Body of pancreas (tissue), 4 donors: ENCODE measurements around the gene C4A. TPM values are rescaled to one million over a fixed set of nuclear protein-coding genes. Genes with fewer than 3 reads are reported as not detected.

Source experiments
- ATAC-seq: fragments of 150-250 bp; one replicate; pipeline ENCODE4 v1.9.1; 2016
- DNase-seq, 4 donors: peaks; one replicate each; pipeline ENCODE4 v3.0.0-alpha.2; 2019
- H3K27ac ChIP-seq, 4 donors: fragments of 200-600 bp; sonication (generic); 1 replicate in 3 of 4; 2 replicates in 1 of 4; pipeline versions ENCODE4 v1.5.1 to v1.6.1; 2016 to 2019; ENCODE audit warnings: mild to moderate bottlenecking in 1 of 4, mixed read lengths in 1 of 4, moderate library complexity in 1 of 4
- H3K27me3 ChIP-seq, 2 donors: fragments of 200-600 bp; sonication (generic); one replicate each; pipeline ENCODE4 v1.6.0; 2016; ENCODE audit warnings: mild to moderate bottlenecking in 1 of 2
- H3K36me3 ChIP-seq, 2 donors: fragments of 200-600 bp; sonication (generic); replicated peaks in 1 of 2; 2 replicates each; pipeline ENCODE4 v1.5.1; 2016; ENCODE audit warnings: low read depth in 2 of 2; ENCODE audit not compliant: insufficient read depth in 1 of 2
- H3K4me1 ChIP-seq: fragments of 200-600 bp; sonication (generic); one replicate; pipeline ENCODE4 v1.6.0; 2016
- H3K4me3 ChIP-seq, 2 donors: fragments of 200-600 bp; sonication (generic); 1 replicate in 1 of 2; 2 replicates in 1 of 2; pipeline ENCODE4 v1.5.1; 2016 to 2019
- H3K9me3 ChIP-seq, 3 donors: fragments of 200-600 bp; sonication (generic); 1 replicate in 2 of 3; 2 replicates in 1 of 3; pipeline ENCODE4 v1.5.1; 2016
- POLR2A ChIP-seq, 3 donors: fragments of 450-650 bp; IDR thresholded peaks; one replicate each; pipeline ENCODE4 v1.6.1; 2016; ENCODE audit warnings: antibody characterized with exemption in 3 of 3, mild to moderate bottlenecking in 2 of 3
- WGBS, 2 donors: methylation state at CpG; one replicate each; pipeline ENCODE4 v1.1.5; 2017; 5-methylcytosine and 5-hydroxymethylcytosine counted together
- intact Hi-C: fragments of 100-400 bp; cut with DNase I; formaldehyde crosslinking; loops from one replicate; pipeline ENCODE4 v1.15.1; 2023
- total RNA-seq, 2 donors: library from RNA; depleted of rRNA; stranded (reverse); fragments of >200 nt; gene quantifications; one replicate each; pipeline ENCODE4 v1.1.0, GENCODE V29; 2016
- TF ChIP-seq, protein P1 (sequence below), 7 experiments: fragments of 450-650 bp in 4 of 7; fragments of 200-600 bp in 3 of 7; sonication (generic) in 3 of 7; IDR thresholded peaks; one replicate each; pipeline ENCODE4 v1.5.1; 2016 to 2019; ENCODE audit warnings: antibody characterized with exemption in 7 of 7

C4A gene
- total RNA-seq, 2 donors from 2014 or later: 60.3 to 65.9 TPM

DNA sequence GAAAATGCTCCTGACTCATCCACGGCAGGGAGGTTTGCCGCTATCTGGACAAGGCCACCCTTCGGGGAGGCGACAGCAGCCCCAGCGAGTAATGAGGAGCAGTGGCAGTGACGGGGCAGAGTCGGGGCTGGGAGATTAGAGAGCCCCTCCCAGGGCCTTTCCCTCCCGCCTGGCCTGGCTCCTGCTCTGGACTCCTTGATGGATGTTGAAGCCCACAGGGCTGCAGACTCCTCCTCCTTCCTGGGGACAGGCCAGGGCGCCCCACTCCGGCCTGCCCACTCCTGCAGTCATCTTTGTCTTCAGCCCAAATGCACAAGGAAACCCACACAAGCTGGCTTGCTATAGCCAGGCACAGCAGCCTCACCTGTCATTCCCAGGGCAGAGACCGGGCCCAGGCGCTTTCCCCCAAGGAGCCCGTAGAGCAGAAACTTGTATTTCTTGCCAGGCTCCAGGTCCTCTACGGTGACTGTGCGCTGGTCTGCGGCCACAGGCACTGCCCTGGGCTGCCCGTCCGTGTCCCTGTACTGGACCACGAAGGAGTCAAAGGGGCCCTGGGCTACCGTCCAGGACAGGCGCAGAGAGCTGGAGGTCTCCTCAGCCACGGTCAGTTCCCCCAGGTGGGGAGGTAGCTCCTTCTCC lies 64.1 kb downstream of the C4A start:
- H3K27ac ChIP-seq: peak overlapping the region in 1 of 4 donors; percentile 44
- no peak overlapping the region for H3K4me3 ChIP-seq
- H3K27me3 ChIP-seq: no peaks in the 10 kb centered on the region
- WGBS, 2 donors: 80 to 81% methylated on average over 11 to 22 of the region's 22 CpGs
- ATAC-seq (no peak), DNase-seq (no peak)
- no peak for TF ChIP-seq POLR2A (IDR thresholded peaks at IDR 0.05)
- TF ChIP-seq, protein P1, sequence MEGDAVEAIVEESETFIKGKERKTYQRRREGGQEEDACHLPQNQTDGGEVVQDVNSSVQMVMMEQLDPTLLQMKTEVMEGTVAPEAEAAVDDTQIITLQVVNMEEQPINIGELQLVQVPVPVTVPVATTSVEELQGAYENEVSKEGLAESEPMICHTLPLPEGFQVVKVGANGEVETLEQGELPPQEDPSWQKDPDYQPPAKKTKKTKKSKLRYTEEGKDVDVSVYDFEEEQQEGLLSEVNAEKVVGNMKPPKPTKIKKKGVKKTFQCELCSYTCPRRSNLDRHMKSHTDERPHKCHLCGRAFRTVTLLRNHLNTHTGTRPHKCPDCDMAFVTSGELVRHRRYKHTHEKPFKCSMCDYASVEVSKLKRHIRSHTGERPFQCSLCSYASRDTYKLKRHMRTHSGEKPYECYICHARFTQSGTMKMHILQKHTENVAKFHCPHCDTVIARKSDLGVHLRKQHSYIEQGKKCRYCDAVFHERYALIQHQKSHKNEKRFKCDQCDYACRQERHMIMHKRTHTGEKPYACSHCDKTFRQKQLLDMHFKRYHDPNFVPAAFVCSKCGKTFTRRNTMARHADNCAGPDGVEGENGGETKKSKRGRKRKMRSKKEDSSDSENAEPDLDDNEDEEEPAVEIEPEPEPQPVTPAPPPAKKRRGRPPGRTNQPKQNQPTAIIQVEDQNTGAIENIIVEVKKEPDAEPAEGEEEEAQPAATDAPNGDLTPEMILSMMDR (IDR thresholded peaks at IDR 0.05): no peak
- no peaks in the 10 kb centered on the region for H3K9me3 ChIP-seq
- H3K4me1 ChIP-seq: peaks cover 11% of the 10 kb centered on the region
- no peaks in the 10 kb centered on the region for H3K36me3 ChIP-seq
- intact Hi-C loops: no loop called here

- DNase-seq: no peak
These were observed 64.7 kb downstream of the C4A start for GRCh38 chr6:32046450-32047083.

DNA sequence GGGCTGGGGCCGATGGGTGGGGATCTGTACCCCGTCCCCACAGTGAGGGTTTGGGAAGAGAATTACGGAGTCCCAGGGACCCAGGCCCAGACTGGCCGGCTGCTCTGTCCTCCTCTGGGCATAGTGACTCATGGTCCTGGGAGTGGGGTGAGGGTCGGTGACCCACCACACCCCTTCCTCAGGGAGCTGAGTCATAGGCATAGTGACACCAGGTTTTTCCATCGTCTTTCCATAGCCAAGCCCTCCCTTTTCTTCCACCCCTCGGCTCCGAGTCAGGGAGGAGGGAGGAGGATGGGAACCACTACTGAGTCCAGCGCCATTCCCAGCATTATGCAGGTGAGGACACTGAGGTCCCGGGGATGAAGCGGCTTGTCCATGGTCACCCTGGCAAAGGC lies 65.2 kb downstream of the C4A start:
- TF ChIP-seq, protein P1 (IDR thresholded peaks at IDR 0.05): no peak
- TF ChIP-seq POLR2A (IDR thresholded peaks at IDR 0.05): no peak
- no peak for DNase-seq
- intact Hi-C loops: no loop called here
- H3K27ac ChIP-seq: peak overlapping the region in 1 of 4 donors; percentile 5
- H3K9me3 ChIP-seq: no peaks in the 10 kb centered on the region
- H3K36me3 ChIP-seq: no peaks in the 10 kb centered on the region
- H3K4me1 ChIP-seq: peaks cover 11% of the 10 kb centered on the region
- ATAC-seq: no peak
- 68 to 71% methylated on average over 10 to 11 of the region's 11 CpGs for WGBS, 2 donors
- no peaks in the 10 kb centered on the region for H3K27me3 ChIP-seq
- no peak overlapping the region for H3K4me3 ChIP-seq

More at GRCh38 chr6:32046450-32047083, 64.7 kb downstream of the C4A start:
- WGBS, 2 donors: 40 to 44% methylated on average over 1 to 12 of the region's 14 CpGs
- no peak for ATAC-seq
- no peaks in the 10 kb centered on the region for H3K9me3 ChIP-seq
- H3K27me3 ChIP-seq: no peaks in the 10 kb centered on the region
- H3K36me3 ChIP-seq: no peaks in the 10 kb centered on the region
- intact Hi-C loops: no loop called here
- H3K4me3 ChIP-seq: no peak overlapping the region
- peak overlapping the region in 1 of 4 donors; percentile 5 for H3K27ac ChIP-seq
- TF ChIP-seq, protein P1 (IDR thresholded peaks at IDR 0.05): no peak
- no peak for TF ChIP-seq POLR2A (IDR thresholded peaks at IDR 0.05)
- peaks cover 11% of the 10 kb centered on the region for H3K4me1 ChIP-seq

- H3K27me3 ChIP-seq: no peaks in the 10 kb centered on the region
- H3K4me3 ChIP-seq: no peak overlapping the region
- TF ChIP-seq POLR2A (IDR thresholded peaks at IDR 0.05): no peak
- TF ChIP-seq, protein P1 (IDR thresholded peaks at IDR 0.05): no peak
- ATAC-seq (no peak), DNase-seq (no peak)
- peak overlapping the region in 1 of 4 donors; percentile 5 for H3K27ac ChIP-seq
- H3K36me3 ChIP-seq: no peaks in the 10 kb centered on the region
- H3K4me1 ChIP-seq: peaks cover 11% of the 10 kb centered on the region
- no peaks in the 10 kb centered on the region for H3K9me3 ChIP-seq
- intact Hi-C loops: no loop called here
- 62 to 77% methylated on average over 4 to 6 of the region's 6 CpGs for WGBS, 2 donors
These were observed 65.6 kb downstream of the C4A start for GRCh38 chr6:32047539-32047854.
